IMR-90 (cell line): Measurements from ENCODE around the gene ZNF750. TPM values are rescaled to one million over a fixed set of nuclear protein-coding genes. Genes with fewer than 3 reads are reported as not detected.

Source experiments
- ATAC-seq: fragments of 200-7000 bp; cut with Tn5 transposase; 2 replicates; pipeline ENCODE4 v1.9.1; 2020; ENCODE audit warnings: low read depth, mild to moderate bottlenecking, moderate library complexity
- BruUV-seq: library from RNA; stranded (reverse); fragments of 400-500 nt; replicated peaks from 2 replicates; lab custom pipeline; 2021; lab: Mats Ljungman, UMichigan
- CTCF ChIA-PET: fragments of 300-600 bp; formaldehyde crosslinking; extraction: SDS; loops from one replicate; lab custom pipeline; 2021; ENCODE audit warnings: antibody characterized with exemption; lab: Yijun Ruan, JAX
- POLR2A ChIA-PET: fragments of 300-600 bp; sonication (Branson Sonifier 250); formaldehyde crosslinking; loops from one replicate; lab custom pipeline; 2022; ENCODE audit warnings: antibody characterized with exemption; ENCODE audit not compliant: unreplicated experiment; lab: Charles Lee
- DNase-seq: peaks from one replicate; pipeline ENCODE4 v3.0.0; 2013
- H2AFZ ChIP-seq: replicated peaks from 2 replicates; pipeline ENCODE3; 2013; ENCODE audit warnings: low read length, mild to moderate bottlenecking; ENCODE audit not compliant: poor library complexity
- H2AK5ac ChIP-seq: 2 replicates; pipeline ENCODE4 v1.6.1; 2013; ENCODE audit warnings: low read depth, low read length, inconsistent platforms
- H2AK9ac ChIP-seq: replicated peaks from 2 replicates; pipeline ENCODE3; 2013; ENCODE audit warnings: mild to moderate bottlenecking, low read depth, low read length, moderate library complexity; ENCODE audit not compliant: poor library complexity
- H2BK120ac ChIP-seq: 2 replicates; pipeline ENCODE4 v1.6.1; 2013; ENCODE audit warnings: low read depth, low read length, inconsistent platforms
- H2BK15ac ChIP-seq: 3 replicates; pipeline ENCODE4 v1.6.1; 2013; ENCODE audit warnings: low read depth, low read length, inconsistent platforms
- H2BK20ac ChIP-seq: 2 replicates; pipeline ENCODE4 v1.6.1; 2013; ENCODE audit warnings: low read depth, mild to moderate bottlenecking, inconsistent platforms, low read length, moderate library complexity
- H2BK5ac ChIP-seq: 2 replicates; pipeline ENCODE4 v1.6.1; 2013; ENCODE audit warnings: mild to moderate bottlenecking, low read depth, low read length, inconsistent platforms; ENCODE audit not compliant: poor library complexity, severe bottlenecking
- H3K14ac ChIP-seq: replicated peaks from 2 replicates; pipeline ENCODE4 v1.6.1; 2013; ENCODE audit warnings: low read depth, low read length, inconsistent platforms
- H3K18ac ChIP-seq: 2 replicates; pipeline ENCODE4 v1.6.1; 2013; ENCODE audit warnings: low read depth, low read length, control low read depth
- H3K23ac ChIP-seq: 2 replicates; pipeline ENCODE4 v1.6.1; 2013; ENCODE audit warnings: low read depth, low read length, inconsistent platforms
- H3K27ac ChIP-seq: 2 replicates; pipeline ENCODE4 v1.5.1; 2013; ENCODE audit warnings: mild to moderate bottlenecking, control low read depth, low read length; ENCODE audit not compliant: insufficient read depth
- H3K27me3 ChIP-seq: 2 replicates; pipeline ENCODE4 v1.6.1; 2013; ENCODE audit warnings: low read length; ENCODE audit not compliant: control insufficient read depth, insufficient read depth
- H3K36me3 ChIP-seq: 2 replicates; pipeline ENCODE4 v1.6.1; 2013; ENCODE audit warnings: low read length, mixed read lengths; ENCODE audit not compliant: control insufficient read depth, insufficient read depth
- H3K4ac ChIP-seq: 2 replicates; pipeline ENCODE4 v1.6.1; 2013; ENCODE audit warnings: low read depth, low read length, inconsistent platforms
- H3K4me1 ChIP-seq: 2 replicates; pipeline ENCODE4 v1.6.1; 2013; ENCODE audit warnings: low read length, mixed read lengths; ENCODE audit not compliant: control insufficient read depth, insufficient read depth
- H3K4me2 ChIP-seq: 2 replicates; pipeline ENCODE4 v1.6.1; 2013; ENCODE audit warnings: low read depth, mild to moderate bottlenecking, control low read depth, low read length, moderate library complexity
- H3K4me3 ChIP-seq: 2 replicates; pipeline ENCODE4 v1.5.1; 2013; ENCODE audit warnings: low read depth, mild to moderate bottlenecking, control low read depth, low read length, moderate library complexity; ENCODE audit not compliant: insufficient read depth
- H3K56ac ChIP-seq: 2 replicates; pipeline ENCODE4 v1.6.1; 2013; ENCODE audit warnings: low read length, inconsistent platforms; ENCODE audit not compliant: insufficient read depth; ENCODE audit errors: extremely low read depth
- H3K79me1 ChIP-seq, 2 experiments: 2 replicates each; pipeline ENCODE4 v1.6.1; 2013; ENCODE audit warnings: low read length in 2 of 2, inconsistent platforms in 1 of 2, low read depth in 1 of 2
- H3K9ac ChIP-seq: 2 replicates; pipeline ENCODE4 v1.6.1; 2013; ENCODE audit warnings: low read depth, low read length, control low read depth
- H3K9me1 ChIP-seq: 2 replicates; pipeline ENCODE4 v1.6.1; 2013; ENCODE audit warnings: low read length, inconsistent platforms; ENCODE audit not compliant: insufficient read depth
- H3K9me3 ChIP-seq: 2 replicates; pipeline ENCODE4 v1.6.1; 2013; ENCODE audit warnings: low read length; ENCODE audit not compliant: control insufficient read depth, insufficient read depth
- H4K20me1 ChIP-seq: 2 replicates; pipeline ENCODE4 v1.6.1; 2013; ENCODE audit warnings: low read length, inconsistent platforms; ENCODE audit not compliant: insufficient read depth
- H4K5ac ChIP-seq: 2 replicates; pipeline ENCODE4 v1.6.1; 2013; ENCODE audit warnings: mild to moderate bottlenecking, low read depth, low read length, control low read depth
- H4K8ac ChIP-seq, 2 experiments: 2 replicates each; pipeline ENCODE4 v1.6.1; 2013; ENCODE audit warnings: low read depth in 2 of 2, low read length in 2 of 2, control low read depth in 1 of 2, inconsistent platforms in 1 of 2
- H4K91ac ChIP-seq: 2 replicates; pipeline ENCODE4 v1.6.1; 2013; ENCODE audit warnings: low read depth, low read length, inconsistent platforms; ENCODE audit not compliant: insufficient read depth
- BHLHE40 ChIP-seq: fragments of 150-350 bp; IDR thresholded peaks from 2 replicates; pipeline ENCODE4 v1.6.1; 2016; ENCODE audit warnings: mild to moderate bottlenecking, low read depth, low read length
- CEBPB ChIP-seq: IDR thresholded peaks from 2 replicates; pipeline ENCODE4 v1.6.1; 2012; ENCODE audit warnings: low read depth, low read length, improper control_type of control experiment
- CHD1 ChIP-seq: IDR thresholded peaks from 2 replicates; pipeline ENCODE4 v1.6.1; 2012; ENCODE audit warnings: low read depth, low read length, improper control_type of control experiment
- FOS ChIP-seq: fragments of 150-350 bp; IDR thresholded peaks from 2 replicates; pipeline ENCODE4 v1.6.1; 2016; ENCODE audit warnings: low read depth, low read length
- MAFK ChIP-seq: IDR thresholded peaks from 2 replicates; pipeline ENCODE4 v1.6.1; 2012; ENCODE audit warnings: low read depth, low read length, improper control_type of control experiment
- MAZ ChIP-seq: IDR thresholded peaks from 2 replicates; pipeline ENCODE4 v1.6.1; 2012; ENCODE audit warnings: low read depth, mild to moderate bottlenecking, low read length, improper control_type of control experiment, moderate library complexity, borderline replicate concordance
- MXI1 ChIP-seq: IDR thresholded peaks from 2 replicates; pipeline ENCODE4 v1.6.1; 2012; ENCODE audit warnings: low read depth, mild to moderate bottlenecking, low read length, moderate library complexity, borderline replicate concordance
- NFE2L2 ChIP-seq: fragments of 150-350 bp; IDR thresholded peaks from 2 replicates; pipeline ENCODE4 v1.6.1; 2016; ENCODE audit warnings: low read depth, mild to moderate bottlenecking, low read length
- POLR2A ChIP-seq: IDR thresholded peaks from 2 replicates; pipeline ENCODE4 v1.6.1; 2012; ENCODE audit warnings: mild to moderate bottlenecking, low read depth, low read length
- RAD21 ChIP-seq: IDR thresholded peaks from 2 replicates; pipeline ENCODE4 v1.6.1; 2012; ENCODE audit warnings: low read length, improper control_type of control experiment
- RCOR1 ChIP-seq: IDR thresholded peaks from 2 replicates; pipeline ENCODE4 v1.6.1; 2012; ENCODE audit warnings: mild to moderate bottlenecking, low read length, improper control_type of control experiment; ENCODE audit not compliant: insufficient replicate concordance
- RFX5 ChIP-seq: IDR thresholded peaks from 2 replicates; pipeline ENCODE4 v1.8.0; 2012; ENCODE audit warnings: low read depth, mild to moderate bottlenecking, low read length, moderate library complexity
- SMC3 ChIP-seq: fragments of 150-350 bp; IDR thresholded peaks from 2 replicates; pipeline ENCODE4 v1.6.1; 2016; ENCODE audit warnings: low read depth, mild to moderate bottlenecking, antibody characterized with exemption, low read length, moderate library complexity
- WGBS, 2 experiments: methylation state at CpG; one replicate each; pipeline versions ENCODE4 v1.1.5 to v1.1.7; 2013; ENCODE audit warnings: missing lambda C conversion rate in 2 of 2; ENCODE audit not compliant: insufficient read length in 1 of 2; ENCODE audit errors: extremely low coverage in 2 of 2; 5-methylcytosine and 5-hydroxymethylcytosine counted together
- dilution Hi-C: fragments of 300-500 bp; cut with HindIII; formaldehyde crosslinking; loops from one replicate; pipeline ENCODE4 v1.14.3; 2018; ENCODE audit warnings: low sequenced_read_pairs; ENCODE audit not compliant: unreplicated experiment
- in situ Hi-C: fragments of 300-500 bp; cut with MboI; formaldehyde crosslinking; loops from 3 replicates; pipeline ENCODE4 v1.14.3; 2019; ENCODE audit warnings: low sequenced_read_pairs, inconsistent platforms, mixed read lengths
- intact Hi-C: fragments of 100-400 bp; cut with micrococcal nuclease; formaldehyde crosslinking; loops from 2 replicates; pipeline ENCODE4 v1.10.0; 2022
- polyA plus RNA-seq, 3 experiments: library from polyadenylated mRNA; depleted of rRNA; stranded (reverse); fragments of >200 nt; gene quantifications; 2 replicates each; pipeline ENCODE4 v1.2.3, GENCODE V29; 2012; ENCODE audit warnings: low replicate concordance in 1 of 3
- total RNA-seq: library from RNA; depleted of rRNA; stranded (reverse); fragments of >200 nt; gene quantifications from 2 replicates; pipeline ENCODE4 v1.2.3, GENCODE V29; 2012
- TF ChIP-seq, protein P1 (sequence below): conservative IDR thresholded peaks from 2 replicates; pipeline ENCODE4 v1.5.1; 2012; ENCODE audit warnings: mild to moderate bottlenecking, low read depth, low read length, improper control_type of control experiment
- TF ChIP-seq, protein P2 (sequence below): fragments of 150-350 bp; IDR thresholded peaks from 2 replicates; pipeline ENCODE4 v1.6.1; 2017; ENCODE audit warnings: mild to moderate bottlenecking, antibody characterized with exemption, low read length, low read depth
- TF ChIP-seq, protein P3 (sequence below): fragments of 150-350 bp; IDR thresholded peaks from 2 replicates; pipeline ENCODE4 v1.6.1; 2016; ENCODE audit warnings: low read depth, mild to moderate bottlenecking, low read length, moderate library complexity, borderline replicate concordance

Gene ZNF750
- total and polyA plus RNA-seq, 2 of the 4 experiments (the other 2 are of a cell fraction): not detected

DNA sequence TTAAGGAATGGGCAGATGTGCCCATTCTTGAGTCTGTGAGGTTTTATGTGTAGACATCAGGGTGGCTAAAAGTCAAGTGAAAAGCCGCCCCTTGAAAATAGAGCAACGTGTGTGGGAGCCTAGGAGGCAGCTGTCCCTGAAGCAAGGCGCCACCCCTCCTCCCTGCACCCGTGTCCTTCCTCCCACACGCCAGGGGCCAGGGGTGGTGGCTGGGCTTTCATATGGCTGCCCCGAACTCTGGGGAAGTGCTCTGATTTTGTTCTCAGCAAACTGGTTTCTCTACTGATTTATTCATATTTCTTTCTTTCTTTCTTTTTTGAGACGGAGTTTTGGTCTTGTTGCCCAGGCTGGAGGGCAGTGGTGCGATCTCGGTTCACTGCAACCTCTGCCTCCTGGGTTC lies 4.7 kb downstream of the ZNF750 start:
- Histone ChIP-seq H4K8ac (no peak overlapping the region), H3K14ac (no peak overlapping the region), H3K4me2 (no peak overlapping the region), H3K27me3 (no peaks in the 10 kb centered on the region), H2AK9ac (no peak overlapping the region), H3K23ac (no peak overlapping the region), H3K36me3 (peaks cover 10% of the 10 kb centered on the region), H3K4ac (no peak overlapping the region), H3K9me1 (peaks cover 3% of the 10 kb centered on the region; the same call in 1 of the 2 replicates), H3K79me1 (peaks cover 0 to 8% of the 10 kb centered on the region in 2 experiments; a peak in 1 of 4 replicates), H3K27ac (no peak overlapping the region), H4K91ac (no peak overlapping the region), H4K5ac (no peak overlapping the region), H2AK5ac (no peak overlapping the region), H3K56ac (no peak overlapping the region), H2BK20ac (no peak overlapping the region), H3K18ac (no peak overlapping the region), H3K9me3 (no peaks in the 10 kb centered on the region), H4K20me1 (no peaks in the 10 kb centered on the region), H2BK5ac (no peak overlapping the region), H2BK15ac (no peak overlapping the region), H3K4me1 (peaks cover 4% of the 10 kb centered on the region; the same call in 1 of the 2 replicates), H2AFZ (no peak overlapping the region), H3K4me3 (no peak overlapping the region), H2BK120ac (no peak overlapping the region), H3K9ac (no peak overlapping the region)
- ChIA-PET POLR2A (no interaction called here), CTCF (interaction anchor here (0.6 to 2.0 kb wide), 4 partner anchors 10 to 100 kb away, joined by 3 to 7 read pairs (median 4); no protein-coding TSS in a partner anchor)
- WGBS, 2 experiments: no CpG with 5 or more reads among the region's 9 CpGs
- intact Hi-C loops (no loop called here), in situ Hi-C loops (no loop called here), dilution Hi-C loops (no loop called here)
- no peak for DNase-seq
- no peak for ATAC-seq
- no TSS peak for BruUV-seq
- TF ChIP-seq CHD1 (no peak), RCOR1 (no peak), SMC3 (no peak), RAD21 (no peak), NFE2L2 (no peak), CEBPB (no peak), POLR2A (no peak), MAZ (no peak), MXI1 (no peak), MAFK (no peak), FOS (no peak), RFX5 (no peak), BHLHE40 (no peak)
- TF ChIP-seq, protein P1, sequence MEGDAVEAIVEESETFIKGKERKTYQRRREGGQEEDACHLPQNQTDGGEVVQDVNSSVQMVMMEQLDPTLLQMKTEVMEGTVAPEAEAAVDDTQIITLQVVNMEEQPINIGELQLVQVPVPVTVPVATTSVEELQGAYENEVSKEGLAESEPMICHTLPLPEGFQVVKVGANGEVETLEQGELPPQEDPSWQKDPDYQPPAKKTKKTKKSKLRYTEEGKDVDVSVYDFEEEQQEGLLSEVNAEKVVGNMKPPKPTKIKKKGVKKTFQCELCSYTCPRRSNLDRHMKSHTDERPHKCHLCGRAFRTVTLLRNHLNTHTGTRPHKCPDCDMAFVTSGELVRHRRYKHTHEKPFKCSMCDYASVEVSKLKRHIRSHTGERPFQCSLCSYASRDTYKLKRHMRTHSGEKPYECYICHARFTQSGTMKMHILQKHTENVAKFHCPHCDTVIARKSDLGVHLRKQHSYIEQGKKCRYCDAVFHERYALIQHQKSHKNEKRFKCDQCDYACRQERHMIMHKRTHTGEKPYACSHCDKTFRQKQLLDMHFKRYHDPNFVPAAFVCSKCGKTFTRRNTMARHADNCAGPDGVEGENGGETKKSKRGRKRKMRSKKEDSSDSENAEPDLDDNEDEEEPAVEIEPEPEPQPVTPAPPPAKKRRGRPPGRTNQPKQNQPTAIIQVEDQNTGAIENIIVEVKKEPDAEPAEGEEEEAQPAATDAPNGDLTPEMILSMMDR: no peak
- TF ChIP-seq, protein P2, sequence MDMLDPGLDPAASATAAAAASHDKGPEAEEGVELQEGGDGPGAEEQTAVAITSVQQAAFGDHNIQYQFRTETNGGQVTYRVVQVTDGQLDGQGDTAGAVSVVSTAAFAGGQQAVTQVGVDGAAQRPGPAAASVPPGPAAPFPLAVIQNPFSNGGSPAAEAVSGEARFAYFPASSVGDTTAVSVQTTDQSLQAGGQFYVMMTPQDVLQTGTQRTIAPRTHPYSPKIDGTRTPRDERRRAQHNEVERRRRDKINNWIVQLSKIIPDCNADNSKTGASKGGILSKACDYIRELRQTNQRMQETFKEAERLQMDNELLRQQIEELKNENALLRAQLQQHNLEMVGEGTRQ: no peak
- TF ChIP-seq, protein P3, sequence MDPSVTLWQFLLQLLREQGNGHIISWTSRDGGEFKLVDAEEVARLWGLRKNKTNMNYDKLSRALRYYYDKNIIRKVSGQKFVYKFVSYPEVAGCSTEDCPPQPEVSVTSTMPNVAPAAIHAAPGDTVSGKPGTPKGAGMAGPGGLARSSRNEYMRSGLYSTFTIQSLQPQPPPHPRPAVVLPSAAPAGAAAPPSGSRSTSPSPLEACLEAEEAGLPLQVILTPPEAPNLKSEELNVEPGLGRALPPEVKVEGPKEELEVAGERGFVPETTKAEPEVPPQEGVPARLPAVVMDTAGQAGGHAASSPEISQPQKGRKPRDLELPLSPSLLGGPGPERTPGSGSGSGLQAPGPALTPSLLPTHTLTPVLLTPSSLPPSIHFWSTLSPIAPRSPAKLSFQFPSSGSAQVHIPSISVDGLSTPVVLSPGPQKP: no peak
